HG03060 (cell line): ENCODE results near the gene CHTF18.
"Not testable (repeated sequence)": the region's sequence is repeated elsewhere in the genome, so short reads cannot be mapped to it uniquely, and the experiment has no call there.

Experiments used
- ATAC-seq: cut with Tn5 transposase; IDR thresholded peaks from one replicate; pipeline ENCODE4 v1.9.1; 2021; ENCODE audit warnings: low read depth, moderate number of reproducible peaks; ENCODE audit not compliant: unreplicated experiment

Gene CHTF18

GRCh38 chr16:802914-803753, 14.7 kb downstream of the CHTF18 start:
- no peak for ATAC-seq

DNA sequence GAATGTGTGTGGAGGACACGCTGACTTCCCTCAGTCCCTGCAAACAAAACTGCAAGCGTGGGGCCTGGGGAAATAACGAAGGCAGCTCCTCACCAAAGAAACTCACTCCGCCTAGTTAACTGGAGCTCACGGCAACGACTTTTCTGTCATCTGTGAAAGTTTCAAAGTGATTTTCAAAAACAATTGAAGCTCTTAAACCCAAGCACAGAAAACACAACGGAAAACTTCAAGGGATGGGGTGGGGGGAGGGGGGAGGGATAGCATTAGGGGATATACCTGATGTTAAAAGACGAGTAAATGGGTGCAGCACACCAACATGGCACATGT, 15.3 kb downstream of the CHTF18 start:
- no peak for ATAC-seq

- ATAC-seq: no peak
Measured at GRCh38 chr16:804193-805048, 16.0 kb downstream of the CHTF18 start.

GRCh38 chr16:805474-805873, 17.1 kb downstream of the CHTF18 start:
- ATAC-seq: no peak

GRCh38 chr16:807347-808084, 19.1 kb downstream of the CHTF18 start:
- ATAC-seq: peak; percentile 55

GRCh38 chr16:808085-808386, 19.6 kb downstream of the CHTF18 start:
- no peak for ATAC-seq

DNA sequence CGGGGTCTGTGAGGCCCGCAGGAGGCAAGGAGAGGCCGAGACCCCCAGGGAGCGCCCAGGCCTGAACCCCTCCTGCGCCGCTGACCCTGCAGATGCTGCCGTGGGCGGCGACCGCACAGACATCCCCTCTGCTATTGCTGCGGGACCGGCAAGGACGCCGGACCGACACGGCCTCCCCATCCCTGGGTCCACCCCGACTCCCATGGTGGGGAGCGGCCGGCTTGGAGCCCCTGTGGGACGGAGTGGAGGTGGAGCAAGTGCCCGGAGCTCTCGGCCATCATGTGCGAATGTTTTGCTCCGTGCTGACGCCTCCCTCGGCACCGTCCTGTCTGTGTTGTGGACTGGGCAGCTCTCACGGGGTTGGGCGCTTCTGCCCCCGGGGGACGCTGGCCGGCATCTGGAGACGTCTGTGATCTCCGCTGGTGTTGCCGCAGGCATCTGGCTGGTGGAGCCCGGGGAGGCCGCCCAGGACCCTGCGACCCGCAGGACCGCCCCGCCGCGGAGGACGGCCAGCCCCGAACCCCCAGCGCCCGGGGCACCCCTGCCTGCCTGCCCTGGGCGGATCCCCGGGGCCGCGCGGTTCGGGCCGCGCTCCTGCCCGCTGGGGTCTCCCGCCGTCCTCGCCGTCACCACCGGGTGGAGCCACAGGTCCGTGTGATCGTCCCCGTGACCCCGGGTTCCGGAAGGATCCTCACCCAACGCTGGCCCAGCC, 24.9 kb downstream of the CHTF18 start:
- ATAC-seq: no peak

- ATAC-seq: no peak
Measured at GRCh38 chr16:813916-814412, 25.5 kb downstream of the CHTF18 start.

DNA sequence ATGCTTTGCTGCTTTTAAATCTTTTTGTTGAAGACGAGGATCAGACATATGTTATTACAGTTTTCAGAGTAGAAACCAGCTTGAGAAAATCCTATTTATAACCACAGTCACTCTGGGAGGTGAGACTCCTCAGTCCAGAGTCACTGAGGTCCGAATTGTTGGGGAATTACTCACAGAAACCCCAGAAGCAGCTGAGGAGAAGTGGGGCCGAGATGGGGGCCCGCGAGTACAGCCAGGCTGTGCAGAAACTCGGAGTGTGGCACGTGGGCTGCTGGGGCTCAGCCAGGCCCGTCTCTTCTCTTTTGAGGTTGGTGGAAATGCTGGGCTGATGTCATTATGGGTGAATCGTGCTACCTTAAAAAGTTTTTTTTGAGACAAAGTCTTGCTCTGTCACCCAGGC, 26.6 kb downstream of the CHTF18 start:
- ATAC-seq: no peak

DNA sequence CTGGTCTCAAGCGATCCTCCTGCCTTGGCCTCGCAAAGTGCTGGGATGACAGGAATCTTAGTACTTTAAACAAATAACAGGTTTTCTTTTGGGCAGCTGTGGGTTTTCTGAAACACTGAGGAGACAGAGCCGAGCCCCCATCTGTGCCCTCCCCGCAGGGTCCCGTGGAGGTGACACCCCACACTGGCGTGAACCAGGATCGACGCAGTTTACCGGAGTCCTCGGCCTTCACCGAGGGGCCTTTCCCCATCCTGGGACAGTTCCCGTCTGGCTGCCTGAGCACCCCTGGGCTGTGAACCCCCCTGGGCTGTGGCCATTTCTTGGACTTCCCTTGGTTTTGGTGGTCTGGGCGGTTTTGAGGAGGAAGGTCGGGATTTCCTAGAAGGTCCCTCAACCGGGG, 27.4 kb downstream of the CHTF18 start:
- no peak for ATAC-seq

- ATAC-seq: no peak
Measured at GRCh38 chr16:817001-817906, 28.8 kb downstream of the CHTF18 start.

- ATAC-seq: no peak
Measured at GRCh38 chr16:818132-818531, 29.7 kb downstream of the CHTF18 start.

GRCh38 chr16:818592-818991, 30.2 kb downstream of the CHTF18 start:
- no peak for ATAC-seq

GRCh38 chr16:819336-820043, 31.1 kb downstream of the CHTF18 start:
- no peak for ATAC-seq

- ATAC-seq: not testable (repeated sequence)
Measured at GRCh38 chr16:820044-820408, 31.6 kb downstream of the CHTF18 start.

GRCh38 chr16:820748-821147, 32.3 kb downstream of the CHTF18 start:
- ATAC-seq: no peak

DNA sequence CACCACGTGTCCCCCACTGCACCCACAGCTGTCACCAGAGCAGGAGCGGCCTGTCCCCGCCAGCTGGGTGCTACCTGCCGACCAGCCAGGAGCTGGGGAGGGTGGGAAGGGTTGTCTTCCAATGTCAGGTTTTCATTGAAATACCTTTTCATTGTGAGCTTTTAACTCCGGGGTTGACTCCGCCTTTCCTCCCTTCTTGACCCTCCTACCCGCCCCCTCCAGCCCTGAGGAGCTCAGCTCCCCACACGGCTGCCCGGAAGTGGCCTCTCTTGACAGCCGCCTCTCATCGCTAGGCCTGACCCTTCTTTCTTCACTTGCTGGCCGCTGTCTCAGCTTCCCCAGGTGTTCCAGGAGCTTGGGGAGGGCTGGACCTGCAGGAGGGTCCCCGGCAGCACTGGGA, 33.3 kb downstream of the CHTF18 start:
- no peak for ATAC-seq

DNA sequence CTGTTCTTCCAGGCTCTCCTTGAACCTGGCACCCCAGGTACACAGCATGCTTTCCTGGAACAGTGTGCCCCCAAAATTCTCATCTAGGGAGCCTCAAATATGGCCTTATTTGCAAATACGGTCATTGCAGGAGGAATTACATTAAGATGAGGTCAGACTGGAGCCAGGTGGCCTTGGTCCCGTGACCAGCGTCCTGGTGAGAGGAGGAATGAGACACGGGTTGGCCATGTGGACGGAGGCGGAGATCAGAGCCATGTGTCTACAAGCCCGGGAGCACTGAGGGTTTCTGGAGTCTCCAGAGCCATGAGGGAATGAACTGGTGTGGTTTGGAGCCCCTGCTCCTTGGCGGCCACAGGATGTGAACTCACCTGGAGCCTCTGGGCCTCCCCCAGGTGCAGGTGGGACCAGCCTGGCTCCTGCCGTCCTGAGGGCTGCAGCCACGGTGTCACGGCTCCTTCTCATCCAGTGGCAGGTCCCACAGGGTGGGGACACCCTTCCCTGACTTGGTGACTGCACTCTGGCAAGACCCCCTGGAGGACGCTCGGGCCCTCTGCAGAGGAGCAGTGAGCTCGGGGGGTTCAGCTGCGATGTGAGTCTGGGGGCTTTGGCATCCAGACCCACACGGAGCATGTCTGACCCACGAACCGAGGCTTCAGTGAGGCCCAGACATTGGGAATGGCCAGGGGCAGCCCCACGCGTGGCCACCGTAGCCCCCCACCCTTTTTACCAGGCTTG, 33.9 kb downstream of the CHTF18 start:
- no peak for ATAC-seq
